ENCODE data around the gene CPPED1. TPM values are rescaled to one million over a fixed set of nuclear protein-coding genes. Genes with fewer than 3 reads are reported as not detected.

CPPED1 gene
- total RNA-seq, 2 donors from 2014 or later: 14.8 to 38.4 TPM

DNA sequence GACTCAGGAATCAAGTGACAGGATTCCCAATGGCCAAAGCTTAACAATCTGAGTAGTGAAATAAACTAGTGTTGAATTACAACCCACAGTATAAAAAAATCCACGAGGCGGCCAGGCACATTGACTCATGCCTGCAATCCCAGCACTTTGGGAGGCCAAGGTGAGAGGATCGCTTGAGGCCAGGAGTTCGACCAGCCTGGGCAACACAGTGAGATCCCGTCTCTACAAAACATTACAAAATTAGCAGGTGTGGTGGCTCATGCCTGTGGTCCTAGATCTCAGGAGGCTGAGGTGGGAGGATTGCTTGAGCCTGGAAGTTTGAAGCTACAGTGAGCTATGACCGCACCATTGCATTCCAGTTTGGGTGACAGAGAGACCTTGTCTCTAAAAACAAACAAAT is 133.8 kb downstream of the CPPED1 start:
- Histone ChIP-seq H3K4me1 (ENCODE audit: control insufficient read depth in 1 of 2, low read depth in 2 of 2) (no peaks in the 10 kb centered on the region), H3K9me3 (peaks cover 21% of the 10 kb centered on the region), H3K27me3 (replicated peaks; ENCODE audit: insufficient read depth) (no peaks in the 10 kb centered on the region), H3K4me3 (no peak overlapping the region), H3K27ac (no peak overlapping the region), H3K36me3 (peaks cover 4% of the 10 kb centered on the region)
- DNase-seq (ENCODE audit: low spot score): no peak
- TF ChIP-seq, protein P1, sequence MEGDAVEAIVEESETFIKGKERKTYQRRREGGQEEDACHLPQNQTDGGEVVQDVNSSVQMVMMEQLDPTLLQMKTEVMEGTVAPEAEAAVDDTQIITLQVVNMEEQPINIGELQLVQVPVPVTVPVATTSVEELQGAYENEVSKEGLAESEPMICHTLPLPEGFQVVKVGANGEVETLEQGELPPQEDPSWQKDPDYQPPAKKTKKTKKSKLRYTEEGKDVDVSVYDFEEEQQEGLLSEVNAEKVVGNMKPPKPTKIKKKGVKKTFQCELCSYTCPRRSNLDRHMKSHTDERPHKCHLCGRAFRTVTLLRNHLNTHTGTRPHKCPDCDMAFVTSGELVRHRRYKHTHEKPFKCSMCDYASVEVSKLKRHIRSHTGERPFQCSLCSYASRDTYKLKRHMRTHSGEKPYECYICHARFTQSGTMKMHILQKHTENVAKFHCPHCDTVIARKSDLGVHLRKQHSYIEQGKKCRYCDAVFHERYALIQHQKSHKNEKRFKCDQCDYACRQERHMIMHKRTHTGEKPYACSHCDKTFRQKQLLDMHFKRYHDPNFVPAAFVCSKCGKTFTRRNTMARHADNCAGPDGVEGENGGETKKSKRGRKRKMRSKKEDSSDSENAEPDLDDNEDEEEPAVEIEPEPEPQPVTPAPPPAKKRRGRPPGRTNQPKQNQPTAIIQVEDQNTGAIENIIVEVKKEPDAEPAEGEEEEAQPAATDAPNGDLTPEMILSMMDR (IDR thresholded peaks at IDR 0.05): no peak
- no peak for ATAC-seq (ENCODE audit: insufficient number of reproducible peaks, low FRiP score, low read depth)

DNA sequence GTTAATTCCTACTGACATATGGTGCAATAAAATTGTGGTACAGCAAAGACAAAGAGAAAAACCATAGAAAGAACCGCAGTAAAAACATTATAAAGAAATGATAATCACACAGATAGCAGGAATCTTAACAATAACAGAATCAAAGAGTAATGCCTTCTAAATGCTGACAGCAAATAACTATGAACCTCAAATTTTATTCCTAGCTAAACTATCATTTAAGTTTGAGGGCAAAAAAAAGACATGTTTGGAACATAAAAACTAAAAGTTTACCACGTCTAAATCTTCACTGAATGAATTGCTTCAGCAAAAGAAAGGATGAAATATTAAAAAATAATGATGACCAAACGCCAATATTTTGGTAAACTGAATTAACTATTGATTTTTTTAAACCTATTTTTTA is 135.8 kb downstream of the CPPED1 start:
- ATAC-seq (ENCODE audit: insufficient number of reproducible peaks, low FRiP score, low read depth): no peak
- TF ChIP-seq, protein P1 (IDR thresholded peaks at IDR 0.05): no peak
- Histone ChIP-seq H3K36me3 (peaks cover 10% of the 10 kb centered on the region), H3K27me3 (replicated peaks; ENCODE audit: insufficient read depth) (no peaks in the 10 kb centered on the region), H3K4me1 (ENCODE audit: control insufficient read depth in 1 of 2, low read depth in 2 of 2) (no peaks in the 10 kb centered on the region), H3K9me3 (peaks cover 21% of the 10 kb centered on the region), H3K4me3 (no peak overlapping the region), H3K27ac (no peak overlapping the region)
- no peak for DNase-seq (ENCODE audit: low spot score)

DNA sequence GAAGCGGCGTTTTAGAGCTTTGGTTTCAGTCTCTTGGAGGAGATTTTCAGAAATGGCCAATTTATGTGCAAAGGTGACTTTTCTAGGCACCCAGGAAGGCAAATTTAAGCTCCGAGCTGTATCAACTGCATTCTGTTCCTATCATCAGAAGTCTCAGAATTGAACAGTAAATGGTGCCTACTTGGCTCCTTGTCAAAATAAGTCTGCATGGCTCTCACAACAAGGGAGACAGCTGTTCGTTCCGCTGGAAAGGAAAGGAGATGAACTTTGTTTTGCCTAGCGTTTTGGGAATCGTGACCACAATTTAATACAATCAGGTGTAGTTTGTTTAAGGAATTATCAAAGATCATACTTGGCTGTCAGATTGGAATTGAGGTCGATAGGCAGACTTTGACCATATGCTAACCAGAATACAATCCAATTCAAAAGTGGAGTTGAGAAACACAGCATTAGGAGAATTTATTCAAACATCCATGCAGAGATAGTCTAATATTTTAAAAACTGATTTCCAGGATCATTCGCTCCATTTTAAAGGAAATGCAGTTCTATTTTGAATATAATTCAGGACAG is 139.4 kb downstream of the CPPED1 start:
- no peaks in the 10 kb centered on the region for H3K4me1 ChIP-seq (ENCODE audit: control insufficient read depth in 1 of 2, low read depth in 2 of 2)
- no peak for ATAC-seq (ENCODE audit: insufficient number of reproducible peaks, low FRiP score, low read depth)
- H3K9me3 ChIP-seq: peaks cover 21% of the 10 kb centered on the region
- no peak for DNase-seq (ENCODE audit: low spot score)
- TF ChIP-seq, protein P1 (IDR thresholded peaks at IDR 0.05): no peak
- H3K27ac ChIP-seq: no peak overlapping the region
- no peaks in the 10 kb centered on the region for H3K27me3 ChIP-seq (replicated peaks; ENCODE audit: insufficient read depth)
- H3K4me3 ChIP-seq: no peak overlapping the region
- H3K36me3 ChIP-seq: peaks cover 14% of the 10 kb centered on the region

DNA sequence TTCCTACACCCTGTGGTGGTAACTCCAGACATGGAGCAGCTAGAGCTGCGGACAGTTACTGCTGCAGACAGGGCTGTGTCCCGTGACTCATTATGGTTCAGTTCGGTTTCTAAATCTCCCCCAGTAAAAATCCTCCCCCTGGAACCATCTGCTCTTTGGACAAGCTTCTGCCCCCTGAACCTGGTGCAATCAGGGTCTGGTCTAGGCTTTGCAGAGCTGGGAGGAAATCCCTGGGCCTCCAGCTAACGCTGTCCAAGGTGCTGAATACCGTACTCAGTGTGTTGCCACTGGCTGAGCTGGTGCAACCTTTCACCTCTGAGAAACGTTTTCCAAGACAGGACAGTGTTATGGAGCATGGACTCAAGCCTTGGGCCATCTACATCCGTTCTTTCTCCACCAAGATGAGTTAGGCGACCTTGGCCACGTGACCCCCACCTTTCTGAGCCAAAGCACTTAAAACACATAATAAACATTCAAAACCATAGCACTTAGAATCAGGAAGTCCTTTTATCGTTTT is 142.0 kb downstream of the CPPED1 start:
- peaks cover 14% of the 10 kb centered on the region for H3K36me3 ChIP-seq
- H3K27ac ChIP-seq: no peak overlapping the region
- no peak overlapping the region for H3K4me3 ChIP-seq
- ATAC-seq (ENCODE audit: insufficient number of reproducible peaks, low FRiP score, low read depth) (no peak), DNase-seq (ENCODE audit: low spot score) (no peak)
- H3K9me3 ChIP-seq: peaks cover 8% of the 10 kb centered on the region
- H3K27me3 ChIP-seq (replicated peaks; ENCODE audit: insufficient read depth): no peaks in the 10 kb centered on the region
- TF ChIP-seq, protein P1 (IDR thresholded peaks at IDR 0.05): no peak
- no peaks in the 10 kb centered on the region for H3K4me1 ChIP-seq (ENCODE audit: control insufficient read depth in 1 of 2, low read depth in 2 of 2)

DNA sequence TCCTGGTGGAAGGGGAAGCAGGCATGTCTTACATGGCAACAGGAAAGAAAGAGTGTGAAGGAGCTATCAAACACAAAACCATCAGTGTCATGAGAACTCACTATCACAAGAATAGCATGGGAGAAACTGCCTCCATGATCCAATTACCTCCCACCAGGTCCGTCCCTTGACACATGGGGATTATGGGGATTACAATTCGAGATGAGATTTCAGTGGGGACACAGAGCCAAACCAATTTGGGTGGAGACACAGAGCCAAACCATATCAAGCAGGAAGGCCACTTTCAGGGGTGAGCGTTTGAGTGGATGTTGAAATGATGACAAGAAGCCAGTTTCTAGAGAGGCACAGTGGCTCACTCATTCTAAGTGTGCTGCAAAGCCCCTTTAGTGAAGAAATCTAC is 143.8 kb downstream of the CPPED1 start:
- TF ChIP-seq, protein P1 (IDR thresholded peaks at IDR 0.05): no peak
- H3K36me3 ChIP-seq: peaks cover 14% of the 10 kb centered on the region
- DNase-seq (ENCODE audit: low spot score) (no peak), ATAC-seq (ENCODE audit: insufficient number of reproducible peaks, low FRiP score, low read depth) (no peak)
- no peak overlapping the region for H3K27ac ChIP-seq
- H3K4me3 ChIP-seq: no peak overlapping the region
- H3K27me3 ChIP-seq (replicated peaks; ENCODE audit: insufficient read depth): no peaks in the 10 kb centered on the region
- H3K9me3 ChIP-seq: peaks cover 9% of the 10 kb centered on the region
- no peaks in the 10 kb centered on the region for H3K4me1 ChIP-seq (ENCODE audit: control insufficient read depth in 1 of 2, low read depth in 2 of 2)
